ENCODE results near the gene CCRL2.

The CCRL2 gene

GRCh38 chr3:46413951-46414350 is 6.9 kb downstream of the CCRL2 start:
- TF ChIP-seq ZNF274 (IDR thresholded peaks at IDR 0.05; ENCODE audit: low read depth, low read length): no peak
- no peaks in the 10 kb centered on the region for H3K36me3 ChIP-seq (ENCODE audit: insufficient read depth, insufficient read length, low read length)
- H3K4me3 ChIP-seq (ENCODE audit: insufficient read length, low read depth): no peak overlapping the region
- no peaks in the 10 kb centered on the region for H3K27me3 ChIP-seq (ENCODE audit: insufficient read depth, insufficient read length)
- no peaks in the 10 kb centered on the region for H3K9me3 ChIP-seq (ENCODE audit: insufficient read depth, low read length)
- no peak overlapping the region for H3K9ac ChIP-seq (ENCODE audit: insufficient read length, low read depth)
- no peak for DNase-seq (ENCODE audit: low read depth, low spot score)
- H3K4me1 ChIP-seq (ENCODE audit: insufficient read depth, insufficient read length): peaks cover 11% of the 10 kb centered on the region

DNA sequence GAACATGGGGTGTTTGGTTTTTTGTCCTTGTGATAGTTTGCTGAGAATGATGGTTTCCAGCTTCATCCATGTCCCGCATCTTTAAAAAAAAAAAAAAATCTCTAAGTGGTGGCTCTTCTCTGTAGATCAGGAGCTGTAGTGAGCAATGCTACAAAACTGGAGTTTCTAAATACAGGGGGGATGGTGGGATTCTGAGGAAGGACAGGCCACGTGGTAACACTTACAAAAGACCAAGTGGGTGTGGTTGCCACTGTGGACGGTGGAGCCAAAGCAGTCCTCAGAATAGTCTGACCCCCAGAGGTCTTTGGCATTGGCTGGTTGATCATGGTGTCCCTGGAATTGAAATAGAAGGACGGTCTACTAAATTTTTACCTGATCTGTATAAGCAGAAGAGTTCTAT is 7.7 kb downstream of the CCRL2 start:
- peaks cover 11% of the 10 kb centered on the region for H3K4me1 ChIP-seq (ENCODE audit: insufficient read depth, insufficient read length)
- TF ChIP-seq YY1 (IDR thresholded peaks at IDR 0.05; ENCODE audit: insufficient read depth, insufficient read length) (no peak), SUZ12 (IDR thresholded peaks at IDR 0.05; ENCODE audit: extremely low read depth, insufficient read depth, insufficient read length) (no peak), ZNF274 (IDR thresholded peaks at IDR 0.05; ENCODE audit: low read depth, low read length) (no peak)
- no peaks in the 10 kb centered on the region for H3K27me3 ChIP-seq (ENCODE audit: insufficient read depth, insufficient read length)
- H3K4me3 ChIP-seq (ENCODE audit: insufficient read length, low read depth): no peak overlapping the region
- no peaks in the 10 kb centered on the region for H3K9me3 ChIP-seq (ENCODE audit: insufficient read depth, low read length)
- DNase-seq (ENCODE audit: low read depth, low spot score): no peak
- no peaks in the 10 kb centered on the region for H3K36me3 ChIP-seq (ENCODE audit: insufficient read depth, insufficient read length, low read length)
- no peak overlapping the region for H3K9ac ChIP-seq (ENCODE audit: insufficient read length, low read depth)

DNA sequence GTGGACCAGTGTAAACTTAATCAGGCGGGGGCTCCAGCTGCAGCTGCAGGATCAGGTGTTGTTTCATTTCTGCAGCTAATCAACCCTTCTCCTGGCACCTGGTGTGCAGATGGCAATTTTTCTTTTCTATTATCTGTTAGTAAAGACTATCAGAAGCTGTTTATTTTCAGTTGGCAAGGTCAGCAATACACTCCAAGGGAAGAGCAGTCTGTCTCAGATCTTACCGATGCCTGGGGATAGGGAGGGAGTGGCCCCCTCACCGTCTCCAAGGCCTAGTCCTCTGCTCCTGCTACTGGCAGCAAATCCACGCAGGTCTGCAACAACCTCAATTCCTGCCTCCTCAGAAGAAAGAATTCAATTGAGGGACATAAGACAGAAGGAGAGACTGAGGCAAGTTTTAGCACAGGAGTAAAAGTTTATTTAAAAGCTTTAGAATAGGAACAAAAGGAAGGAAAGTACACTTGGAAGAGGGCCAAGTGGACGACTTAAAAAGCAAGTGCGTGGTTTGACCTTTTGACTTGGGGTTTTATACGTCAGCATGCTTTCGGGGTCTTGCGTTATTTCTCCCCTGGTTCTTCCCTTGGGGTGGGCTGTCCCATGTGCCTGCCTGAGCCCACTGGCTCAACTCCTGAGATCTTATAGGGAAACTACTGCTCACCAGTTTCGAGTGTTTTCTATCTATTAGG is 9.2 kb downstream of the CCRL2 start:
- H3K36me3 ChIP-seq (ENCODE audit: insufficient read depth, insufficient read length, low read length): no peaks in the 10 kb centered on the region
- no peak overlapping the region for H3K9ac ChIP-seq (ENCODE audit: insufficient read length, low read depth)
- no peak overlapping the region for H3K4me3 ChIP-seq (ENCODE audit: insufficient read length, low read depth)
- H3K9me3 ChIP-seq (ENCODE audit: insufficient read depth, low read length): no peaks in the 10 kb centered on the region
- DNase-seq (ENCODE audit: low read depth, low spot score): no peak
- peaks cover 11% of the 10 kb centered on the region for H3K4me1 ChIP-seq (ENCODE audit: insufficient read depth, insufficient read length)
- TF ChIP-seq SUZ12 (IDR thresholded peaks at IDR 0.05; ENCODE audit: extremely low read depth, insufficient read depth, insufficient read length) (no peak), ZNF274 (IDR thresholded peaks at IDR 0.05; ENCODE audit: low read depth, low read length) (no peak), YY1 (IDR thresholded peaks at IDR 0.05; ENCODE audit: insufficient read depth, insufficient read length) (no peak)
- H3K27me3 ChIP-seq (ENCODE audit: insufficient read depth, insufficient read length): no peaks in the 10 kb centered on the region

- Histone ChIP-seq H3K4me1 (ENCODE audit: insufficient read depth, insufficient read length) (peaks cover 11% of the 10 kb centered on the region), H3K9me3 (ENCODE audit: insufficient read depth, low read length) (no peaks in the 10 kb centered on the region), H3K36me3 (ENCODE audit: insufficient read depth, insufficient read length, low read length) (no peaks in the 10 kb centered on the region), H3K27me3 (ENCODE audit: insufficient read depth, insufficient read length) (no peaks in the 10 kb centered on the region), H3K9ac (ENCODE audit: insufficient read length, low read depth) (no peak overlapping the region), H3K4me3 (ENCODE audit: insufficient read length, low read depth) (no peak overlapping the region)
- no peak for DNase-seq (ENCODE audit: low read depth, low spot score)
- TF ChIP-seq ZNF274 (IDR thresholded peaks at IDR 0.05; ENCODE audit: low read depth, low read length): no peak
- no peak for TF ChIP-seq YY1 (IDR thresholded peaks at IDR 0.05; ENCODE audit: insufficient read depth, insufficient read length)
- no peak for TF ChIP-seq SUZ12 (IDR thresholded peaks at IDR 0.05; ENCODE audit: extremely low read depth, insufficient read depth, insufficient read length)
Observed at GRCh38 chr3:46416811-46417510, 9.9 kb downstream of the CCRL2 start.

DNA sequence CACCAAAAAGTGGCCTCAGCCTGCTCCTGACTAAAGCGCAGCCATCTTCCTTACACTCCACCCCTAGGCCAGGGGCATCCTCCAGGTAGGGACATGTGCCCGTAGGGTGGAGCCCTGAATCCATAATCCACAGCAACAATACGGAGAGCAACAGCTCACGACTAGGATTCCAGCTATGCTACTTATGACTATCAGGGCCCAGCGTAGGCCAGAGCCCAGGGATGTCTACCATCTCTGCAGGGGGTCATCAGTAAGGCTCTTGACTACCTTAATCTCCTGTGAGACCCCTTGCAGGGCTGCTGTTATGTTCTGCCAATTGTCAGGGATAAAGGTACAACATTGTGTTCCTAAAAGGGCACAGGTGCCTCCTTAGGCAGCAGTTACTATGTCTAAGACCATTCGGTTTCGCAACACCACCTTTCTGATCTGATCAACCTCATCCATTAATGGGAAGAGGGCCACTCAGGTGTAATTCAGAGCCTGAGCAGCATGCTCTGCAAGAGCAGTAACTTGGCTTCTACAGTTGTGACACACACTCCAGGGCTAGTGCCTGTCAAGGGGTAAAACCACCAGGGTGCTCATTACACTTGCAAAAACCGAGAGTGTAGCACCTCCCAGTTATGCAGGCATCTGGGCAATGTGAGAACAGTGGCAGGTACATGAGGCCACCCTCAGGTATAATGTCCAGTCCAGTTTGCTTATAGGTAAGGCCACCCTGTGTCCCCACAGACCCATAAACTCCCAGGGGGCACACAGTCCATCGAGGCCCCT is 11.0 kb downstream of the CCRL2 start:
- no peak for TF ChIP-seq YY1 (IDR thresholded peaks at IDR 0.05; ENCODE audit: insufficient read depth, insufficient read length)
- no peak for TF ChIP-seq SUZ12 (IDR thresholded peaks at IDR 0.05; ENCODE audit: extremely low read depth, insufficient read depth, insufficient read length)
- no peak for TF ChIP-seq ZNF274 (IDR thresholded peaks at IDR 0.05; ENCODE audit: low read depth, low read length)
- DNase-seq (ENCODE audit: low read depth, low spot score): peak; percentile 13
- H3K36me3 ChIP-seq (ENCODE audit: insufficient read depth, insufficient read length, low read length): no peaks in the 10 kb centered on the region
- H3K27me3 ChIP-seq (ENCODE audit: insufficient read depth, insufficient read length): no peaks in the 10 kb centered on the region
- H3K9ac ChIP-seq (ENCODE audit: insufficient read length, low read depth): no peak overlapping the region
- H3K4me3 ChIP-seq (ENCODE audit: insufficient read length, low read depth): no peak overlapping the region
- peaks cover 14% of the 10 kb centered on the region for H3K4me1 ChIP-seq (ENCODE audit: insufficient read depth, insufficient read length)
- H3K9me3 ChIP-seq (ENCODE audit: insufficient read depth, low read length): no peaks in the 10 kb centered on the region

GRCh38 chr3:46419816-46420215 is 12.8 kb downstream of the CCRL2 start:
- Histone ChIP-seq H3K9ac (ENCODE audit: insufficient read length, low read depth) (no peak overlapping the region), H3K36me3 (ENCODE audit: insufficient read depth, insufficient read length, low read length) (no peaks in the 10 kb centered on the region), H3K4me1 (ENCODE audit: insufficient read depth, insufficient read length) (peaks cover 14% of the 10 kb centered on the region), H3K27me3 (ENCODE audit: insufficient read depth, insufficient read length) (no peaks in the 10 kb centered on the region), H3K9me3 (ENCODE audit: insufficient read depth, low read length) (no peaks in the 10 kb centered on the region), H3K4me3 (ENCODE audit: insufficient read length, low read depth) (no peak overlapping the region)
- TF ChIP-seq ZNF274 (IDR thresholded peaks at IDR 0.05; ENCODE audit: low read depth, low read length) (no peak), YY1 (IDR thresholded peaks at IDR 0.05; ENCODE audit: insufficient read depth, insufficient read length) (no peak), SUZ12 (IDR thresholded peaks at IDR 0.05; ENCODE audit: extremely low read depth, insufficient read depth, insufficient read length) (no peak)
- no peak for DNase-seq (ENCODE audit: low read depth, low spot score)

DNA sequence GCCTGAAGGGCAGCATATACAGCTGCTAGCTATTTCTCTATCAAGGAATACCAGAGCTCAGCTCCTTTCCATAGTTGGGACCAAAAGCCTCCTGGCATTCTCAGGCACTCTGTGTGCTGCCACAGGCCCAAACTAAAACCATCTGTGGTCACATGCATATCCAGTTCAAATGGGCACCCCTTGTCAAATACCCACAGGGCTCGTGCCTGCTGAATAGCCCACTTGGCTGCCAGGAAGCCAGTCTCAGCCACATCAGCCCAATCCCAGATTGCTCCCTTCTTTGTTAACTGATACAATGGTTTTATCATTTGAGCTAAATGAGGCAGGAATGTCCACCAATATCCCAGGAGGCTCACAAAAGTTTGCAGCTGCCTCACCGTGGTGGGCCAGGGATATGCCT is 13.9 kb downstream of the CCRL2 start:
- H3K9ac ChIP-seq (ENCODE audit: insufficient read length, low read depth): no peak overlapping the region
- H3K4me1 ChIP-seq (ENCODE audit: insufficient read depth, insufficient read length): peaks cover 14% of the 10 kb centered on the region
- no peaks in the 10 kb centered on the region for H3K36me3 ChIP-seq (ENCODE audit: insufficient read depth, insufficient read length, low read length)
- H3K4me3 ChIP-seq (ENCODE audit: insufficient read length, low read depth): no peak overlapping the region
- H3K27me3 ChIP-seq (ENCODE audit: insufficient read depth, insufficient read length): no peaks in the 10 kb centered on the region
- TF ChIP-seq ZNF274 (IDR thresholded peaks at IDR 0.05; ENCODE audit: low read depth, low read length) (no peak), YY1 (IDR thresholded peaks at IDR 0.05; ENCODE audit: insufficient read depth, insufficient read length) (no peak), SUZ12 (IDR thresholded peaks at IDR 0.05; ENCODE audit: extremely low read depth, insufficient read depth, insufficient read length) (no peak)
- H3K9me3 ChIP-seq (ENCODE audit: insufficient read depth, low read length): no peaks in the 10 kb centered on the region
- no peak for DNase-seq (ENCODE audit: low read depth, low spot score)

Data from NT2/D1 (cell line).